GM18505 (cell line): ENCODE measurements around the gene FAM78B.

Source experiments
- ATAC-seq: cut with Tn5 transposase; IDR thresholded peaks from one replicate; pipeline ENCODE4 v1.9.1; 2021; ENCODE audit not compliant: unreplicated experiment
- POLR2A ChIP-seq: IDR thresholded peaks from 4 replicates; pipeline ENCODE4 v1.6.1; 2011; ENCODE audit warnings: borderline replicate concordance; ENCODE audit not compliant: insufficient read depth, insufficient read length; ENCODE audit errors: extremely low read depth

The FAM78B gene

DNA sequence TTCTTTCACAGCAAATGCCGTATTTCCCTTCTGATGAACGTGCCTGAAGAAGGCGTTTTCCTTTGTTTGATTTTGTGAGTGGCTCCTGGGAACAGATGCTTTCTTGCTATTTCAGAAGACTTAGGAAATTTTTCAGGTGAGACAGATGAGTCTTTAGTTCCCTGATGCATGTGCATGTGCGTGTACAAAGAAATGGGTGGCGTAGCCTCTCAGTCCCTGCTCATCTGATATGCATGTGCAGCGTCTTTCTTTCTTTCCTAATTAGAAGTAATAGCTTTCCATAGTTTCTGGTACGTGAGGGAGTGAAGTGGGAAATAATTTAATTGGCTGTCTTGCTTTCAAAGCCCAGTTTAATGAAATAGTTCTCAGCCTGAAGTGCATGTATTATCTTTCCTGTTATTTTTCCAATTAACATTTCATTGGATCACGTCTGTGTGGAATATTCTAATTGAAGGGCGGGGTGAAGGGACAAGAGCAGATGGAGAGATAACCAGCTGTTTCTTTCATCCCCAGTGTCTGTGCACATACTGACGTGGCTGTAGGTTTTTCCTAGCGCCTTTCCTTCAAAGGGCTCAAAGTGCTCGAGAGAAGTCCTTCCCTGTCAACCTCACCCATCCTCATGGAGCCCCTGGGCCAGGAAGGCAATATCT lies 104.3 kb downstream of the FAM78B start:
- no peak for TF ChIP-seq POLR2A
- ATAC-seq: no peak

DNA sequence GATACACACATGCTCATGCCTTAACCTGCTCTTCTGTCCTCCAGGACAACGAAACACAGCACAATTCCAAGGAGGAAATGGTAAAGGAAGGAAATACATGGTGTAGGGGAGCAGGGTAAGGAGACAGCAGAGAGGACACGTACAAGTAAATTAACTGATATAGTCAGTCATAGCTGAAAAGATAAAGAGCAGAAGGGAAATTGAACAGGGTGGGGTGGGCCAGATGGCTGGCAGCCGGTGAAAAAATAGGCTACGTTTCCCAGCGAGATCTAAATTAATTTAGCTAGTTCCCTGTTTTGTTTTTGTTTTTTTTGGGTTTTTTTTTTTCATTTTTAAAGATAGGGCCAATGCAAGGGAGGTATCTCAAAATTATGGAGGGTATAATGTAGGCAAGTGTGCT lies 109.2 kb downstream of the FAM78B start:
- no peak for ATAC-seq
- no peak for TF ChIP-seq POLR2A

DNA sequence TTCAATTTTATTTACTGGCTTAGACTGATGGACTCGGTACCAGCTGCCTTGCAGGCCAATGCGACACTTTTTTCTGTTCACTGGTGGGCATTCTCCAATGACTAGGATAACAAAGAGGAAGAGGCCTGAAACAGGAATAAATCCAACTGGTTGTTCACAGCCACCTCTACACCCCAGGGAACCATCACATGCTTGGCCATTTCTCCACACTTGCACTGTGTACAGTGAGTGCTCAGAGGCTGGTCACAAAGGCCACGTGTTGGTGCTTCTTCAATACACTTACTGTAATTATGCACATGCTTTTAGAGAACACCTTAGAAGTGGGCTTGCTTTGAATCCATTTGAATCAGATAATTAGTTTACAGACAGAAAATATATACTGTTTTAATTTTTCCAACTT lies 113.4 kb downstream of the FAM78B start:
- ATAC-seq: no peak
- TF ChIP-seq POLR2A: no peak

DNA sequence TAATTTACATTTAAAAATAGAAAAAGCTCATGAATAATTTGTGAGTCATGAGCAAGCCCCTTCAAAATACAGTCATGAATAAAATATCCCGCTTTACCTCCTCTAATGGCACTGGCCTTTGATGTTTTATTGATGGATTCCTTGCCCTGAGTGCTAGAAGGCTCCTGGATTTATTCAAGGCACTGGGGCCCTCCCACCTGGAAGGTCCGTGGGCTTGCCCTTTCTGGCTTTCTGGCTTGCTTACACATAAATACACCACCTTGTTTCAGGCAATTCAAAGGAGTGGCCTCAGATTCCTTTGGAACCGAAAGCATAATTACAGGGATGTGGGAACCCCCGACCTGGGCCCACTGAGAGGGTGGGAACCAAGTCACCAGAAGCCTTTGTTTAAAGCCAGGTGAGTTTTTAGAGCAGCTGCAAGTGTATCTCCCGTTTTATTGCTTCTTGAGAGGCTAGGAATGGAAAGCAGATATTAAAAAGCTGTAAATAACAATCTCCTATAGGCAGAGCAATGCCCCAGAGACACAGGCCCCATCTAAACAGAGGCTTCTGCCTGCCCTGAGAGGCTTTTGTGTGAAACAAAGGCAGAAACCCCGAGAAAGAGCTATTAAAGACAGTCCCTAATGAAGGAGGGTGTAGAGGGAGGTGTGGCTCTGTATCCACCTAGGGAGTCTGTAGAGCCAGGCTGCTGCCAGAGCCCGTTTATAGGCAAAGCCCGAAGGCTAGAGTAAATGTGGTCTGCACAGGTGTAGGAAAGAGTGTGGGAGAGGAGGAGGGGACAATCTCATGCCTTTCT lies 126.4 kb downstream of the FAM78B start:
- no peak for TF ChIP-seq POLR2A
- no peak for ATAC-seq

DNA sequence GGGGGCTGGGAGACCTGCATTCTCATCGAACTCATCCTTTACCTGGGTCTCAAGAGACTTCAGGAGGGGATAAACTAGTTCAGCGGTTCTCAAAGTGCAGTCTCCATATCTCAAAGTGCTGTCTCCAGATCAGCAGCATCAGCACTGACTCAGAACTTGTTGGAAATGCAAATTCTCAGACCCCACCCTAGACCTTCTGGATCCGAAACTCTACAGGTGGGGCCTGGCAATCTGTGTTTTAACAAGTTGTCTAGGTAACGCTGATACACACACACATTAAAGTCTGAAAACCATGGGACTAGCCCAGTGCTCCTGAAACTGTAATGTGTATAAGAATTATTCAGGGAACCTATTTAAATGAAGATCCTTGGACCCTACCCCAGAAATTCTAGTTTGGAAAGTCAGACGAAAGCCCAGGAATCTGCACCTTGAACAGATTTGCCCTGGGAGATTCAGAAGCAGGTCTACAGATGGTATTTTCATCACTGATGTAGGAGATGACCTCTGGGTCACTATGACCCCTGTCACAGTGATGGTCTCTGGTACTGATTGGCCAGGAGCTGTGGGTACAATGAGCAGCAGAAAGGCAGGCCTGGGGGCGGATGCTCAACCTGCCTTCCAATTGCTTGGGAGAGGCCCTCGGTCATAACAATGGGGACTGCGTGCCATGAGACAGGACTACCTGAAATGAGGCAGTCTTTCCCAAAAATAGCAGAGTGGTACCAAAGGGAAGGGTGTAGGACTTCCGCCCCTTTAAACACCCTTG lies 127.2 kb downstream of the FAM78B start:
- ATAC-seq: no peak
- no peak for TF ChIP-seq POLR2A

DNA sequence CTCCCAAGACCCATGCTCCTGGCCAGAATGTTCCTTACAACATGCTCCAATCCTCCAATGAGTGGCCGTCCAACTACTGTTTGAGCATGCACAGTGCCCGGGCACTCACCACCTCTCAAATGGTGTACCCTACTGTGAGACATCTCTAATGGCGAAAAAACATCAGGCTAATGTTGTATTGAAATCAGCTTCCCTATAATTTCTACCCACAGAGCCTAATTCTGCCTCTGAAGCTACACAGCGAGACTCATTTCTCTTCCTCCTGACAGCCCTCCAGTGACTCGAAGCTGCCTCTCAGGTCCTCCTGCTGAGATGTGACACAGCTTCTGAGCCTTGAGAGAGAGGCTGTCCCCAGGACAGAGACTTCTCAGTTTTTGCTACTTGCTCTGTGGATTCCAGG lies 130.7 kb downstream of the FAM78B start:
- no peak for ATAC-seq
- TF ChIP-seq POLR2A: no peak

GRCh38 chr1:166032572-166033371 lies 134.0 kb downstream of the FAM78B start:
- ATAC-seq: no peak
- no peak for TF ChIP-seq POLR2A

GRCh38 chr1:166031932-166032571 lies 134.7 kb downstream of the FAM78B start:
- no peak for TF ChIP-seq POLR2A

DNA sequence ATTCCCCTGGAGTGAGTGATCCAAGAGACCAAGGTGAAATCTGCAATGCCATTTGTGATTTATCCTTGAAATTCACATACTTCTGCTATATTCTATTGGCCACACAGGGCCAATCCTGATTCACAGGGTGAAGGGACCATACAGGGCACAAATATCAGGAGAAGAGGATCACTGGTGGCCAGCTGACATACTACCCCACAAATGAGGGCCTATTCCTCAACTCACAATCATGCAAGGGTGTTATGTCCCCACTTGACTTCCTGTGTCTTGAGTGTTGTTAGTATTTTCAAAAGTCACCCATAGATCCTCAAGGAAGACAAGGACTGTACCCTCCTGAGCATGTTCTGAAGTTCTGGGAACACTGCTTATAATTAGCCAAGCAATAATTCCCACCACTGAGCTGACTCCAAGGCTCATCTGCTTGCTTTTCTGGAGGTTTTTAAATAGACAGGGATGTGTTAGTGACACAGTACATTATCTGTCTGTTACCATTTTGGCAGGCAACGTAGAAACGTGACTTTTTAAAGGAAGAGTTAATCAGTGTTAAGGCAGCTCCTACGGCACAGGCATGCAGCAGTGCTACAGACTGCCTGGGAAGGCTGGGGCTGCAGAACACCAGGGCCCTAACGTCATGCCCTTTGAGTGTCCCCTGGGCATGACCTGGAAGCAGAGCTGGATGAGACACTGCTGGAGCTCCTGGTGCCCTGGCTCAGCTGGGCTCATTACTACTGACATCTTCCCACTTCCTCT lies 137.4 kb downstream of the FAM78B start:
- TF ChIP-seq POLR2A: no peak
- no peak for ATAC-seq

More at GRCh38 chr1:166031932-166032571, 134.7 kb downstream of the FAM78B start:
- no peak for ATAC-seq

- no peak for TF ChIP-seq POLR2A
- ATAC-seq: no peak
Measured at GRCh38 chr1:166026555-166026954, 140.2 kb downstream of the FAM78B start.

DNA sequence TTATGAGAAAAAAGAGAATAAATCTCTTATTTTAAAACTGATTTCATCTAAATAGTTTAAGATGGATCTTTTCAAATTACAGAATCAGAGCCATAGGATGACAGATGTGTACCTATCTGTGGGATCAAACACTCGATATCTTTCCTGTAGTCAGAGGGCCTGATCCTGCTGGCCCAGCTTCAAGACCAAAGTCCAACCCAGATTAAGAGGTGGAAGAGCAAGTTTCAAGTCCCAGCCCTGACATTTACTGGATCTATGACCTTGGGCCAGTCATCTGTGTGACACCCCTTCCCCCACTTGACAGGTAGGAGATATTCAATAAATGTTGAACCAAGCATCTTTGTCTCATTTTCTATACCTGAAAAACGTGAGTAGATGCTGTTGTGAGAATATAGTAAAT lies 140.7 kb downstream of the FAM78B start:
- TF ChIP-seq POLR2A: no peak

GRCh38 chr1:166020210-166020609 lies 146.6 kb downstream of the FAM78B start:
- ATAC-seq: no peak
- TF ChIP-seq POLR2A: no peak

More for the DNA sequence above, 140.7 kb downstream of the FAM78B start:
- ATAC-seq: no peak
